Aorta (tissue), 5 donors: Measurements from ENCODE around the gene CFAP157. TPM values are rescaled to one million over a fixed set of nuclear protein-coding genes. Genes with fewer than 3 reads are reported as not detected.

Experiments used
- ATAC-seq: fragments of 200-7000 bp; cut with Tn5 transposase; one replicate; pipeline ENCODE4 v1.9.1; 2022; ENCODE audit warnings: moderate library complexity; ENCODE audit not compliant: low FRiP score
- DNase-seq, 2 donors: peaks; one replicate each; pipeline ENCODE4 v3.0.0-alpha.2; 2020
- H3K27ac ChIP-seq, 2 donors: one replicate each; pipeline ENCODE4 v1.5.1; 2013; ENCODE audit warnings: low read length in 2 of 2, mild to moderate bottlenecking in 2 of 2, moderate library complexity in 2 of 2, control low read depth in 1 of 2, inconsistent platforms in 1 of 2, low read depth in 1 of 2
- H3K27me3 ChIP-seq, 2 donors: one replicate each; pipeline ENCODE4 v1.6.1; 2013; ENCODE audit warnings: control low read depth in 1 of 2, low read length in 1 of 2, mild to moderate bottlenecking in 1 of 2, moderate library complexity in 1 of 2; ENCODE audit not compliant: insufficient read depth in 2 of 2, control insufficient read depth in 1 of 2
- H3K36me3 ChIP-seq, 2 donors: one replicate each; pipeline ENCODE4 v1.6.1; 2013; ENCODE audit warnings: control low read depth in 1 of 2, low read length in 1 of 2, mild to moderate bottlenecking in 1 of 2; ENCODE audit not compliant: insufficient read depth in 2 of 2, control insufficient read depth in 1 of 2
- H3K4me1 ChIP-seq, 2 donors: one replicate each; pipeline ENCODE4 v1.6.1; 2013; ENCODE audit warnings: low read length in 2 of 2, control low read depth in 1 of 2, mild to moderate bottlenecking in 1 of 2, moderate library complexity in 1 of 2; ENCODE audit not compliant: insufficient read depth in 2 of 2, control insufficient read depth in 1 of 2
- H3K4me3 ChIP-seq, 2 donors: one replicate each; pipeline ENCODE4 v1.5.1; 2013; ENCODE audit warnings: low read length in 2 of 2, control low read depth in 1 of 2, mild to moderate bottlenecking in 1 of 2
- H3K9me3 ChIP-seq: one replicate; pipeline ENCODE4 v1.6.1; 2013; ENCODE audit warnings: mild to moderate bottlenecking, low read length; ENCODE audit not compliant: control insufficient read depth
- WGBS, 2 donors: extraction: QIAGEN DNeasy Blood & Tissue Kit; methylation state at CpG; one replicate each; pipeline ENCODE4 v1.1.7; 2013; 5-methylcytosine and 5-hydroxymethylcytosine counted together
- intact Hi-C, 2 donors: fragments of 100-400 bp; cut with DNase I; formaldehyde crosslinking; loops; one replicate each; pipeline versions ENCODE4 v1.14.2 to v1.15.0; 2022
- polyA plus RNA-seq, 2 donors: library from polyadenylated mRNA; stranded (reverse); fragments of 200-250 nt; gene quantifications; one replicate each; pipeline ENCODE4 v1.2.3, GENCODE V29; 2013
- total RNA-seq, 2 donors: library from RNA; stranded (reverse); fragmentation: NEBNext Ultra II Directional; extraction: Animal tissue kit (Norgen Biotek cat#: 25700); gene quantifications; one replicate each; pipeline ENCODE4 v1.2.1, GENCODE V29; 2021
- donor health status: healthy with polysubstance abuse.
- donor health status: Bipolar disorder and iron deficiency.
- donor health status: DM: no; HTN: no; CAD: no.
- donor health status: DM: no; HTN: no; CAD: no.
- donor health status: DM: yes; HTN: yes; CAD: no.

CFAP157 gene
- total and polyA plus RNA-seq, 4 donors, result 0.16 to 0.69 (median 0.60) TPM; not detected in 1

DNA sequence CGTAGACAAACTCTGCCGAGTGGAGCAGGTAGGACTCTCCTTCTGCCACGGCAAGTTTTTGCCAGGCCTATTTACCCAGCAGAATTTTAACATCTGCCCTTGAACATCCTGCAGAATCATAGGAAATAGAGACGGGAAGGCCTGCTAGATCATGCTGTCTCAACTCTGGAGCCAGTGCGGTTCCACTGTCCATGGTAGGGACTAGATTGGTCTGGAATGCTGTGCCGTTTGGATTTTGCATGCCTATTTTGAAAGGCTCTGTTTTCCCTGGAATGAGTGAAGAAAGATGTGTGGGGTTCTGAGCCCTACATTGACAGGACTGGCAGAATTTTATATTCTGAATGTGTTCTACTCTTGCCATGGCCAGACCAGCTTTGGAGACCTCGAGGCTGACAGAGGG is 33.6 kb upstream of the CFAP157 start:
- H3K9me3 ChIP-seq, result no peaks in the 10 kb centered on the region
- no peak overlapping the region for H3K4me3 ChIP-seq
- H3K27me3 ChIP-seq, result no peaks in the 10 kb centered on the region
- WGBS, 2 donors, result 83 to 88% methylated on average over 7 of the region's 7 CpGs
- no peaks in the 10 kb centered on the region for H3K4me1 ChIP-seq
- H3K36me3 ChIP-seq, result peaks cover 0 to 4% of the 10 kb centered on the region in 2 donors
- no peak for DNase-seq
- H3K27ac ChIP-seq, result no peak overlapping the region
- no peak for ATAC-seq
- intact Hi-C loops, result no loop called here

DNA sequence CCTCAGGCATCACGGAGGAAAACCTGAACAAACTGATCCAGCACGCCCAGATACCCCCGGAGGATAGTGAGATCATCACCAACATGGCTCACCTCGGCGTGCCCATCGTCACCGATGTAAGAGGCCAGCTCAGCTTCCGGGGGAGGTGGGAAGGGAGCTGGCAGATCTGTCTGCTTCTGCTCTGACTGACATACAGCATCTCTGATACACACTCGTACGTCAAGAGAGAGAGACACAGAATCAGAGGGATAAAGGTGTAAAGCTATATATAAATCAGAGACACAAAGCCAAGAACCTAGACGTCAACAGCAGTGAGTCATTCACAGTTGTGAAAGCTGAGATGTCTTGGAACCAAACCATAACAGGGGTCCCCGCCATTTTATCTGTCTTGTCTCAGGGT is 30.1 kb upstream of the CFAP157 start:
- intact Hi-C loops, result no loop called here
- H3K9me3 ChIP-seq, result no peaks in the 10 kb centered on the region
- no peak for ATAC-seq
- no peak for DNase-seq
- 82 to 87% methylated on average over 12 of the region's 12 CpGs for WGBS, 2 donors
- peaks cover 0 to 9% of the 10 kb centered on the region in 2 donors for H3K36me3 ChIP-seq
- no peak overlapping the region for H3K27ac ChIP-seq
- no peaks in the 10 kb centered on the region for H3K27me3 ChIP-seq
- H3K4me3 ChIP-seq, result no peak overlapping the region
- H3K4me1 ChIP-seq, result no peaks in the 10 kb centered on the region

DNA sequence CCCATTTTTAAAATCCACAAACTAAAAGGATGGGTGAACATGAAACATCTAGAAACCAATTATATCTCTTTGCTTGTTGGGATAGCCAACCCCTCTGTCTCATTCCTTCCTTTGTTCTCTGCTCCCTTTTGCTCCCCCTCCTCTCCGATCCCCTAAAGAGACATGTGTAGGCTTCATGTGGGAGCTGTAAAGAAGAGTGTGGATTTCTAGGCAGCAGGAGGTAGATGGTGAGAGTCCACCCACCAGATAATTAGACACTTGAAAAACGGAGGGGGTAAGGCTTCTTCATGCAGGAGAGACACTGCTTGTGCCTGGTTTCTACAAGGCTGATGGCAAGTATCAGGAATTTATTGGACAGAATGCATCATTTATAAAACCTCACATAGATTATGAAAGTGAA is 27.3 kb upstream of the CFAP157 start:
- DNase-seq (no peak), ATAC-seq (no peak)
- no peaks in the 10 kb centered on the region for H3K4me1 ChIP-seq
- no peaks in the 10 kb centered on the region for H3K9me3 ChIP-seq
- no peak overlapping the region for H3K27ac ChIP-seq
- H3K4me3 ChIP-seq, result no peak overlapping the region
- intact Hi-C loops, result no loop called here
- peaks cover 0 to 8% of the 10 kb centered on the region in 2 donors for H3K36me3 ChIP-seq
- no peaks in the 10 kb centered on the region for H3K27me3 ChIP-seq
- 81 to 85% methylated on average over 2 of the region's 2 CpGs for WGBS, 2 donors

DNA sequence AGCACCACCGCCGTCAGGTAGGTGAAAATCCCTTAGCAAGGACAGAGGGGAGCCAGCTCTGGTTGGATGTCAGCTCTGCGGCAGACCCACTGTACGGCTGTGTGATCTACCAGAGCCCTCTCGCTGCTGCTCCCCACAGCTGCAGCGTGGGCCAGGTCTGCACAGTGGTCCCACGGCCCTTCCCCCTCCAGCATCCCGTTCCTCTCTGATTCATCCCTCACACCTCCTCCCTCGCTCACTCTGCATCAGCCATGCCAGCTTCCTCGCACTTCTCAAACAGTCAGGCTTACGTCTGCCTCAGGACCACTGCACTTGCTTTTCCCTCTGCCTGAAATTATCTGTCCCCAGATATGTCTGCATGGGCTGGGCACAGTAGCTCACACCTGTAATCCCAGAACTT is 26.6 kb upstream of the CFAP157 start:
- no peaks in the 10 kb centered on the region for H3K9me3 ChIP-seq
- DNase-seq (no peak), ATAC-seq (no peak)
- intact Hi-C loops, result loop anchor here in 1 of 2 donors (10.0 kb wide), 1 partner anchor 55 kb away; no protein-coding TSS in a partner anchor
- WGBS, 2 donors, result 89 to 90% methylated on average over 11 of the region's 11 CpGs
- H3K4me3 ChIP-seq, result no peak overlapping the region
- H3K4me1 ChIP-seq, result no peaks in the 10 kb centered on the region
- H3K27ac ChIP-seq, result no peak overlapping the region
- H3K36me3 ChIP-seq, result peaks cover 0 to 8% of the 10 kb centered on the region in 2 donors
- no peaks in the 10 kb centered on the region for H3K27me3 ChIP-seq

DNA sequence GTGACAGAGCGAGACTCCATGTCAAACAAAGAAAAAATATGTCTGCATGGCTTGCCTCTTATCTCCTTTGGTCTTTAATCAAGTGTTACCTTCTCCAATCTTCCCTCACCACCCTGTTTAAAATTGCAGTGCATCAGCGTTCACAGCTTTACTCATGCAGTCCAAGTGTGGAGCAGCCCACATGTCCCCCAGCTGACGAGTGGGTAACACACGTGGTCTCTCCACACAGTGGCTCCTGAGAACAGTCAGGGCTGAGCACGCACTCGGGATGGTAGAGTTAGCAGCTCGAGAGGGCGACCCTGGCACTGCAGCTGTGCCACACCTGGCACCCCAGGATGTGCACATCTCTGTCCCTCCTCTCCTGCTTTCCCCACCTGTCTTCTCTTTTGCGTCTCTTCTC is 25.9 kb upstream of the CFAP157 start:
- Histone ChIP-seq H3K4me3 (no peak overlapping the region), H3K4me1 (no peaks in the 10 kb centered on the region), H3K9me3 (no peaks in the 10 kb centered on the region), H3K27me3 (no peaks in the 10 kb centered on the region), H3K36me3 (peaks cover 0 to 8% of the 10 kb centered on the region in 2 donors), H3K27ac (no peak overlapping the region)
- ATAC-seq (no peak), DNase-seq (no peak)
- 91 to 93% methylated on average over 9 of the region's 9 CpGs for WGBS, 2 donors
- intact Hi-C loops, result loop anchor here in 1 of 2 donors (10.0 kb wide), 1 partner anchor 56 kb away; no protein-coding TSS in a partner anchor

DNA sequence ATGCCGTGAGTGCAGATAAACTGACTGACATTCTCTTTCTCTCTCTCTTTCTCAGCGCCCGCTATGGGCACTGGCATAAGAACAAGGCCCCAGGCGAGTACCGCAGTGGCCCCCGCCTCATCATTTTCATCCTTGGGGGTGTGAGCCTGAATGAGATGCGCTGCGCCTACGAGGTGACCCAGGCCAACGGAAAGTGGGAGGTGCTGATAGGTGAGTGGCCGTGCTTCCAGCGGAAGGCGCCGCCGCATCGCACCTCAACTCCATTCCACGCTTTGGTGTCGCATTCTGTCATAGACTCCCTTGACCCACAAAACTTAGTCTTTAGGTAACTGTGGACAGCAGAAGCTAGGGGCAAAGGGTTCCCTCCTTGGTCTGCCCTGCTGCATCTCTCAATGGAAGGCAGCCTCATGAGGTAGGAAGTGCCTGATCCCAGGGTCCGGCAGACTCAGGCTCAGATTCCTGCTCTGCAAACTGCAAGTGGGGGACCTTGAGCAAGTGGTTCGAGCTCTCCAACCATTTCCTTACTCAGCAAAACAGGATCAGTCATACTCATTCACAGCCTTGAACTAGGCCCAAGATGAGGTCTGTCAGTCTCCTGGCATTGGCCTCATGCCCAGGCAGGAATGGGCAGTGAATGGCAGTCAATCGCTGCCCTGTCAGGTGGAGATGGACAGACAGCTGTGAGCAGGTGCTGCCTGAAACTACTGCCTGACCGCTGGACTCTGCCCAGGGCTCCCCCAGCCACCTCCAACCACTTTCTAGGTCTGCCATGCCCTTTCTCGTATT is 24.2 kb upstream of the CFAP157 start:
- H3K4me3 ChIP-seq, result no peak overlapping the region
- no peak overlapping the region for H3K27ac ChIP-seq
- DNase-seq (no peak), ATAC-seq (no peak)
- 91 to 92% methylated on average over 23 of the region's 23 CpGs for whole genome bisulfite sequencing, 2 donors
- no peaks in the 10 kb centered on the region for H3K9me3 ChIP-seq
- no peaks in the 10 kb centered on the region for H3K4me1 ChIP-seq
- no peaks in the 10 kb centered on the region for H3K27me3 ChIP-seq
- intact Hi-C loops, result loop anchor here in 1 of 2 donors (10.0 kb wide), 1 partner anchor 58 kb away; no protein-coding TSS in a partner anchor
- peaks cover 0 to 8% of the 10 kb centered on the region in 2 donors for H3K36me3 ChIP-seq

DNA sequence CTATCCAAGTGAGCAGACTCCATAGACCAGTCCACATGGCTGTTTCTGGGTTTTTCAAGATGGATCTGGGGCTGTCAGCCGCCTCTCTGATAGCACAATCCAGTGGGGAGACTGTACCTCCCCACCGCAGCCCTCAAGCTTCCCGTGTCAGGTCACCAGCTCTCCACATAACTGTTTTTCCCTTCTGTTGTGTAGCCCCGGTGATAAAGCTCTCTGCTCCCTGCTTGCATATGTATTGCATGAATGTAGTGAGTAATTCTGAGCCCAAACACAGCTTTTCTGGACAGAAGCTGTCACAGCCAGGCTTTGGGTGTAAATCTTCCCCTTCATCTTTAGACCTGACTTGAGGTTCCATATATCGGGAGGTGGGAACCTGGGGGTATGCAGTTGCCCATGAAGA is 23.1 kb upstream of the CFAP157 start:
- no peak for ATAC-seq
- peaks cover 0 to 8% of the 10 kb centered on the region in 2 donors for H3K36me3 ChIP-seq

DNA sequence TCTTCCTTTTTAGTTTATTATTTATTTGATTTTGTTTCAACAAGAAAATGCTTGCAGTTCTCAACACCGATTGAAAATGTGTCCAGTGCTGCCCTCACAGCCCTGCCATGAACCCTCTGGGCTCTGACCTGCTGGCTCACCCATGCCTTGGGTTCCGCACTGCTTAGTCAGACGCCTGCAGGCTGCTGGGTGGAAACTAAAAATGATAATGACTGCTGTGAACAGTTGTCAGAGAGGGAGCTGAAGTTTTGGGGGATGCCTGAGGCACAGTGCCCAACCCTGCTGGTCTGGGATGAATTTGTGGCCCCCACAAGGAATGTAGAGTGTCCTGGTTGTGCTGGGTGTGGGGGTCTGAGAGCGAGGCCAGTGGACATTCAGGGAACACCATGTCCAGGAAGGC is 22.2 kb upstream of the CFAP157 start:
- peaks cover 0 to 8% of the 10 kb centered on the region in 2 donors for H3K36me3 ChIP-seq
- 82 to 90% methylated on average over 4 of the region's 4 CpGs for WGBS, 2 donors
- DNase-seq (no peak), ATAC-seq (no peak)
- no peak overlapping the region for H3K4me3 ChIP-seq
- no peak overlapping the region for H3K27ac ChIP-seq
- H3K27me3 ChIP-seq, result no peaks in the 10 kb centered on the region
- intact Hi-C loops, result loop anchor here in 1 of 2 donors (10.0 kb wide), 1 partner anchor 60 kb away; no protein-coding TSS in a partner anchor
- H3K9me3 ChIP-seq, result no peaks in the 10 kb centered on the region
- H3K4me1 ChIP-seq, result no peaks in the 10 kb centered on the region

More for the DNA sequence above, 23.1 kb upstream of the CFAP157 start:
- Histone ChIP-seq H3K27ac (no peak overlapping the region), H3K9me3 (no peaks in the 10 kb centered on the region), H3K27me3 (no peaks in the 10 kb centered on the region), H3K4me3 (no peak overlapping the region), H3K4me1 (no peaks in the 10 kb centered on the region)
- intact Hi-C loops, result loop anchor here in 1 of 2 donors (10.0 kb wide), 1 partner anchor 59 kb away; no protein-coding TSS in a partner anchor
- no peak for DNase-seq
- 92 to 95% methylated on average over 5 of the region's 5 CpGs for WGBS, 2 donors
